ENCODE measurements around the gene CYB5D1.

DNA sequence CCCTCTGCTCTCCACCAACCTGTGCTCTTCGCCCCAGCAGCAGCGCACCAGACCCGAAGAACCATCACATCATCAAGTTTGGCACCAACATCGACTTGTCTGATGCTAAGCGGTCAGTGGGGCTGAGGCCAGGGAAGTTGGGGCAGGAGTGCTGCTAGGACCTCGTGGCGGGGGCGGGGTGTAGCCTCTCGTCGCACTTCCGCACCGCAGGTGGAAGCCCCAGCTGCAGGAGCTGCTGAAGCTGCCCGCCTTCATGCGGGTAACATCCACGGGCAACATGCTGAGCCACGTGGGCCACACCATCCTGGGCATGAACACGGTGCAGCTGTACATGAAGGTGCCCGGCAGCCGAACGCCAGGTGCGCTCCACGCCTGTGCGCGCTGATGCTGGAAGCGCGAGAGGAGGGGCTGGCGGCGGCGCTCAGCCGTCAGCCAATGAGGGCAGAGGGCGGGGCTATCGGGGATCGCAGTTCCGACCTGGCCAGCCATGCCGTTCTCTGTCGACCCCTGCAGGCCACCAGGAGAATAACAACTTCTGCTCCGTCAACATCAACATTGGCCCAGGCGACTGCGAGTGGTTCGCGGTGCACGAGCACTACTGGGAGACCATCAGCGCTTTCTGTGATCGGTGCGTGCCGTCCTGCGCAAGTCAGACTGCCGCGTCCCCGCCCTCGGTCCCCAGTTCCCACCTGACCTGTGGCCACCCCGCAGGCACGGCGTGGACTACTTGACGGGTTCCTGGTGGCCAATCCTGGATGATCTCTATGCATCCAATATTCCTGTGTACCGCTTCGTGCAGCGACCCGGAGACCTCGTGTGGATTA is 6.2 kb upstream of the CYB5D1 start:
- TF ChIP-seq EZH2phosphoT487 (IDR thresholded peaks at IDR 0.05; ENCODE audit: borderline replicate concordance, low read depth, low read length) = no peak
- TF ChIP-seq, protein P1, sequence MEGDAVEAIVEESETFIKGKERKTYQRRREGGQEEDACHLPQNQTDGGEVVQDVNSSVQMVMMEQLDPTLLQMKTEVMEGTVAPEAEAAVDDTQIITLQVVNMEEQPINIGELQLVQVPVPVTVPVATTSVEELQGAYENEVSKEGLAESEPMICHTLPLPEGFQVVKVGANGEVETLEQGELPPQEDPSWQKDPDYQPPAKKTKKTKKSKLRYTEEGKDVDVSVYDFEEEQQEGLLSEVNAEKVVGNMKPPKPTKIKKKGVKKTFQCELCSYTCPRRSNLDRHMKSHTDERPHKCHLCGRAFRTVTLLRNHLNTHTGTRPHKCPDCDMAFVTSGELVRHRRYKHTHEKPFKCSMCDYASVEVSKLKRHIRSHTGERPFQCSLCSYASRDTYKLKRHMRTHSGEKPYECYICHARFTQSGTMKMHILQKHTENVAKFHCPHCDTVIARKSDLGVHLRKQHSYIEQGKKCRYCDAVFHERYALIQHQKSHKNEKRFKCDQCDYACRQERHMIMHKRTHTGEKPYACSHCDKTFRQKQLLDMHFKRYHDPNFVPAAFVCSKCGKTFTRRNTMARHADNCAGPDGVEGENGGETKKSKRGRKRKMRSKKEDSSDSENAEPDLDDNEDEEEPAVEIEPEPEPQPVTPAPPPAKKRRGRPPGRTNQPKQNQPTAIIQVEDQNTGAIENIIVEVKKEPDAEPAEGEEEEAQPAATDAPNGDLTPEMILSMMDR (conservative IDR thresholded peaks at IDR 0.05; ENCODE audit: low read length) = peak; percentile 88

Measured in OCI-LY7 (cell line).